Sciatic nerve (tissue), 2 donors: ENCODE measurements around the gene PDE5A. TPM values are rescaled to one million over a fixed set of nuclear protein-coding genes. Genes with fewer than 3 reads are reported as not detected.

ENCODE experiments used
- ATAC-seq: fragments of 200-7000 bp; cut with Tn5 transposase; one replicate; pipeline ENCODE4 v1.9.1; 2020; ENCODE audit warnings: mild to moderate bottlenecking, moderate library complexity
- DNase-seq: peaks from one replicate; pipeline ENCODE4 v3.0.0-alpha.2; 2020; ENCODE audit warnings: low spot score
- intact Hi-C: fragments of 100-400 bp; cut with DNase I; formaldehyde crosslinking; loops from one replicate; pipeline ENCODE4 v1.14.2; 2022
- total RNA-seq: library from RNA; stranded (reverse); fragmentation: NEBNext Ultra II Directional; extraction: Animal tissue kit (Norgen Biotek cat#: 25700); gene quantifications from one replicate; pipeline ENCODE4 v1.2.1, GENCODE V29; 2021
- donor health status: DM: no; HTN: no; CAD: no.
- donor health status: DM: no; HTN: no; CAD: no.

The PDE5A gene
- total RNA-seq, 1 donor from 2014 or later: 55.8 TPM

DNA sequence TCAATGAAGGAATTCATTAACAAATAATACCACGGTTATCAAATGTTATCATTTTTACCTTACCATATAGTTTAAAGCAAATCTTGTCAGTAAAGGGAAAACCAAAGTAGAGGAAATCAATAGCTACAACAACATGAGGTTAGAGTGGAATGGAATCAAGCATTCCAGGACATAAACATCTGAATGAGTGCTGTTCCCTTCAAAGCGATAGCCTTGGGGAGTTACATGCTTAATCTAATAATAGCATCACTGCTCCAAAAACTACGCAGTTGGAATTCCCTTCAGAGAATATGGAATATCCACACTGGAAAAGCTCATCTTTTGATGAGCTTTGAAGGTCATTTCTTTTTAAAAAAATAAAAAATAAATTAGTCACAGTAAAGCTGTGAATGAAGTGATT, 31.2 kb downstream of the PDE5A start:
- ATAC-seq: no peak
- no peak for DNase-seq
- intact Hi-C loops: no loop called here

DNA sequence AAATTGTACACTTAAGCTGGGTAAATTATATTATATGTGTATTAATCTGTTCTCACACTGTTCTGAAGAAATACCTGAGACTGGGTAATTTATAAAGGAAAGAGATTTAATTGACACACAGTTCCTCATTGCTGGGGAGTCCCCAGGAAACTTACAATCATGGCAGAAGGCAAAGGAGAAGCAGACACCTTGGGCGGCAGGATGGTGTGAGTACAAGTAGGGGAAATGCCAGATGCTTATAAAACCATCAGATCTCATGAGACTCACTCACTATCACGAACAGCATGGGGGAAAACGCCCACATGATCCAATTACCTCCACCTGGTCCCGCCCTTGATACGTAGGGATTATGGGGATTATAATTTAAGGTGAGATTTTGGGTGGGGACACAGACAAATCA, 34.9 kb downstream of the PDE5A start:
- DNase-seq: no peak
- intact Hi-C loops: no loop called here
- no peak for ATAC-seq

DNA sequence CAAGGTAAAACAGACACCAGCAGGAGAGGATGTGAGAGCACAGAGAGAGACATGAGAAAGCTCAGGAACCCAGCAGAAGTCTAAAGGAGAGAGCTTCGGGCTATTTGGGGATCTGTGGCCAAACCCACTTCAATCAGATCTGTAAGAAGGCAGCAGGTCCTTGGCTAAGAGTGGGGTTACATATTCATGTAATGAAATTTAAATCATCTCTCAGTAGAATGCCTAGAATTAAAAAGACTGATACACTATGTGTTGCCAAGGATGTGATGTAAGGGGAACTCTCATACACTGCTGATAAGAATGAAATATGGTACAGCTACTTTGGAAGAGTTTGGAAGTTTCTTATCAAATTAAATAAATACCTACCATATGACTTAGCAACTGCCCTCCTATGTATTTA, 35.8 kb downstream of the PDE5A start:
- no peak for ATAC-seq
- DNase-seq: no peak
- intact Hi-C loops: no loop called here

DNA sequence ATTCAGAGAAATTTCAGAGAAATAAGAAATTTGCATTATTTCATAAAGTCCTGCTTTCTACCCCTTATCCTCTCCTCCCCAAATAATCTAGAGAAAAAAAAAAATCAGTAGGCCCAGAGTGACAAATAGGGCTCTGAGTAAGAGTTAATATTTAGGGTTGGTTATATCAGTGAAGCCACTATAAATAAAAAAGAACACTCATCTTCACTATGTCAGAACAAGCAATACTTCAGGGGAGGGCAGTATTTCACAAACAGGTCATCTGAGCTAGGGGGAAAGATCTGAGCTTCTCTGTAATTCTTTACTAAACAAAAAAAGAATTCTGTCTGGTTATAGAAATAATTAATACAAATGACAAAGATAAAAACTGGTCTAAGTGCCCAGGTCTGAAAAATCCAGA, 39.4 kb downstream of the PDE5A start:
- ATAC-seq (no peak), DNase-seq (no peak)
- intact Hi-C loops: no loop called here

DNA sequence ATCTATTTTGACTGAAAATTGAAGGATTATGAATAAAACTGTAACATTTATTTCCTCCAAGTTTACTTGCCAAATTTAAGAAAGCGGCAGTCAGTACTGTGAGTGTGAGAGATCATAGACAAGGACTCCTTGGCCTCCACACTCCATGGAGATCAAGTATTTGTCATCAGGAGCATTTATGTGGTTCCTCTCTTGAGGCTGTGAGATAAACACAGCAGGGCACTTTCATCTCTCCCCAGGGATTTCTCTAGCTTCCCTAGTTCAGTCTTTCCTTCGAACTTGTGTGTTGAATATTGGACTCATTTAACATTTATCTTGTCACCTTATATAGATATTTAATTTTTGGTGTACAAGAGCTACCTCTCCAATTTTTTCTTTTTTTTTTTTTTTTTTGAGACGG, 40.8 kb downstream of the PDE5A start:
- ATAC-seq: no peak

DNA sequence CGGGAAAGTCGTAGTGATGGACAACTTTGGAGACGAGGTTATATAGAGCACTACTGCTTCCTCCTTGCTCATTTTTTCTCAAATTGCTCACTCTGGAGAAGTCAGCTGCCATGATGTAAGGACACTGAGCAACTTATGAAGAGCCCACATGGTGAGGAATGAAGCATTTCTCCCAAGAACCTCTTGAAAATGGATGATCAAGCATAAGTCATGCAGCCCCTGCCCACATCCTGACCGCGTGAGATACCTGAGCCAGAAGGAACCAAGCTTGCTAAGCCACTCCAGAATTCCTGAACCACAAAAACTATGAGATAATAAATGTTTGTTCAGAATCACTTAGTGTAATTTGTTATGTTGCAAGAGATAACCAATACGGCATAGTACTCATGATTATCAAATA, 42.8 kb downstream of the PDE5A start:
- DNase-seq (no peak), ATAC-seq (no peak)
- intact Hi-C loops: no loop called here

More for the DNA sequence above, 40.8 kb downstream of the PDE5A start:
- intact Hi-C loops: no loop called here
- DNase-seq: no peak

DNA sequence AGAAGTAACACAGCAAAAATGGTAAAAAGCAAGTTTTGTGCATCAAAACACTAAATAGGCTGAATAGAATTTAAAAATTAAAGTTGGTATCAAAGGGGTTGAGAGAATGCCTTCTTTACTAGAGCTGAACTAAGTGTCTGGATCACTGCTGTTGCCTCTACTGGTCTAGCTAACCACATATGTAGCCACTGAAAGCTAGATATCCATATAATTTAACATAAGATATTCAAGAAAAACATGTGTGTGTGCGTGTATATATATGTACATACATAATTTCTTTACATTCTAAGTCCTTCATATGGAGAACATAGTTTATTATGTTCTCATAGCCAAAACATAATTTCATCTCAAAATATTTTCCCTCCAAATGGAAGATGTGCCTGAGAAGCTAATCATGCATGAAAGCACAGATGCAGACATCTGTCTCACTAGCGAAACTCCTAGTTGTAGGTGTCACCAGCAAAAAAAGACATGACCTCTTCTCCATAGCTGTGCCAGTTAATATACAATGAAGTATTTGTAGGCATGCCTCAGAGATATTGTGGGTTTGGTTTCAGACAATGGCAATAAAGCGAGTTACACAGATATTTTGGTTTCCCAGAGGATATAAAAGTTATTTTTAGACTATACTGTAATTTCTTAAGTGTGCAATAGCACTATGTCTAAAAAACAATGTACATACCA, 47.3 kb downstream of the PDE5A start:
- DNase-seq (no peak), ATAC-seq (no peak)
- intact Hi-C loops: no loop called here

DNA sequence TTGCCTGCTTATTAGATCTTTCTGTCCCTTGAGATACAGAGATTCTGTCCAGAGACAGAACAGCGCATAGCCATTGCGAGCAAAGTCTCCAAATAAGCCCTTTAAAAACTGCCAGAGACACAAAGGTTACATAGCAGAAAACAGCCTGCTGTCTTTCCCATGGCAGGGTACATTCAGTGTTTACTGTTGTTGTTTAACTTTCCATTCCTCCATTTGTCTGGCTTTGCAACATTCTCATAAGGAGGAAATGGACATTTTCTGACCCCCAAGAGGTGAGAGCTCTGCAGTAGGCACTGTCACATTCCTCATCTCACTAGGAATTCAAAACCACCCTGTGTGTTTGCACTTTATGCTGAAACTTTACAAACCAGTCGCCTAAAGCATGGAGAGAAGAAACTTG, 48.3 kb downstream of the PDE5A start:
- ATAC-seq (no peak), DNase-seq (no peak)

DNA sequence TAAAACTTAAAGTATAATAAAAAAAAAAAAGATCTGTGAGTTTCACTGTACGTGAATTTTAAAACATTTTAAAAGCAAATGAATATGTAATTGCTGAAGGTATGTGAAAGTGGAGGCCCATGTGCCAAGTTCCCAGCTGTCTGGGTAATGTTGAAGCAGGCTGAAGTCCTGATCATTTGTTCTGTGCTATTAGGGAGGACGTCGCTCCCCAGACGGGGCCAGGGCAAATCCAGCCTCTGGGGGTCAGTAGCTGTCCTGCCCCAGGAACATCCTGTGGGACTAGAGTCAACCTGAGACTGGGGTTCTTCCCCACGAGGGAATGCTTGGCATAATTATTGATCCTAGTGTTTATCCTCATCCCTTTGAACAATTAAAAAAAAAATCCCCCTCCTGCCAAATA, 48.8 kb downstream of the PDE5A start:
- ATAC-seq: no peak
- DNase-seq: no peak
- intact Hi-C loops: no loop called here

More for the DNA sequence above, 48.3 kb downstream of the PDE5A start:
- intact Hi-C loops: no loop called here

DNA sequence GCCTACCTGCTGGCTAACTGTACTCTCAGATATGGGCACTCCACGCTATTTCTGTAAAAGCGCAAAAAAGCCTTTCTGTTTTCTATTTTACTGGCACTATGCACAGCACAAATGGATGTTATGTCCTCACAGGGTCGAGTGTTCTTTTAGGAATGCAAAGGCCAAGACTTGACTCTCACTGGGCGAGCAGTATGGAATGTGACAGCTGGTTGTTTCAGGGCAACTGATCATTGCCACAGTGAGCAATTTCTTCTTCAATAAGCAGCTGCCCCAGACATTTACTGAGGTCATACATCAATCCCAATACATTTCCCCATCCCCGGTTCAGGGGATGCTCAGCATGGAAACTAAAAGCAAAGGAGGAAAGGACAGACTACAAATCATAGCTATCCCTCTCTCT, 58.2 kb downstream of the PDE5A start:
- ATAC-seq (no peak), DNase-seq (no peak)
- intact Hi-C loops: no loop called here

DNA sequence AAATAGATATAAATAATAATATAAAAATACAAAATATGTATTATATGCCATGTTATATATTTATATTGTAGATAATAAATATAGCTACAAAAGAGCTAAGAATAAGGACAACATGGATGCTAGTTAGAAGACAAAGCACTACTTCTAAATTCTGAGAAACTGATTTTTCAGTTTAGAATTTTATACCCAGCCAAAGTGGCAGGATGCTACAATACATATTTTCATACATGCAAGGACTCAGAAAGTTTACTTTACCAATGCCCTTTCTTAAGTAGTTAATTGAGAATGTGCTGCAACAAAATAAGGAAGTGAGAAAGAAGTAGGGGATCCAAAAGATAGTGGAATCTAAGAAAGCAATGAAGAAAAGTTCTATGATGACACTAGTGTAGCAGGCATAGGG, 64.5 kb downstream of the PDE5A start:
- ATAC-seq: no peak
- intact Hi-C loops: no loop called here
- DNase-seq: no peak

DNA sequence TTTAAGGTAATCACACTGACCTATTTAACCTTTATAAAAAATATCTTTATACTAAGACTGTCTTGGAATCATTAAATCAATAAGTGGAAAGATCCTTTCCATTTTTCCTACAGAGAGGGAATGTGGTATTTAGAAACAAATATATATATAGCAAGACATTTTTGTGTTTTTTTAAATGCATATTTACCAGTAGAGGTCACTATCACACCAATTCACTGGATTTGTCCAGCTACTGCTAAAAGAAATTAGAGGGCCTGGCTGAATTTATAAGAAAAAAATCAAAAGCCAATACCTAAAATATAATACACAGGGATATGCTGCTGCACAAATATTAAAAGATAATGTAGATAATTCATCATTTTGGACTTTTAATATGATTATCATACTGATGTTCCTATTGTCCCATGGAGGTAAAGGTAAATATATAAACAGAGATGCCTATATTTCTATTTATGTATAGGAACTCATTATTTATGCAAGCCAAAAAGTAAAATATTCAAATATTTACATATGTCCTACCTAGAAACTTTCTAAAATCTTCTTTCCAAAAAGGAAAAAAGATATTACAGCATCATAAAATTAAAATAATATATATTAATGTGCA, 69.5 kb downstream of the PDE5A start:
- ATAC-seq (peak; percentile 45), DNase-seq (no peak)
- intact Hi-C loops: no loop called here

DNA sequence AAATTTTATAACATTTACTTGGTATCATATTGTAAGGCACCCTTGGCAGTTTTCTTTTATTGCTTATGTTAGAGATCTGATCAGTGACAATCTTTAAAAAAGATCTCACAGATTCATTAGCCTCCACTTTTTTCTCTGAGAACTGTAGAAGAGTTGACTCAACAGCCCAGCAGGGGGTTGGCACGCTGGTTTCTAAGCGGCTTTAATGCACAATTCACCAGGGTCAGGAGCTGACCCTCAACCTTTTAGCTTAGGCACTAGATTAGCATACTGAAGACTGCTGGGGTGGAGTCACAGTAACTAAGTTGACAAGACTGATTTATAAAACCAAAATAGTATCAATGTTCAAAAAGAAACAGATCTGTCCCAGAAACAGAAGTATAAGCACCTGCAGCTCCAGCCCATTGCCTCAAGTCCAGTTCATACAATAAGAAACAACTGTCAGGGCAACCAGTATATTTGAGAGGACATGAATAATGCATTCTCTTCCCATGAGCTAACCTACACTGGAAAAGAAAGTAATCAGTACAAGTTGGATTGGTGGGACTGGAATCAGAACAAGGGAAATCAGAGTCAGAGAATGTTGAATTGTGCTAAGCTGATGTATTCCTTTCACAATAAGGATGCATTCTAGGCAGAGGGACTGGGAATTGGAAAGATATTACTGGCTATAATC, 77.6 kb downstream of the PDE5A start:
- ATAC-seq (no peak), DNase-seq (no peak)
- intact Hi-C loops: no loop called here

DNA sequence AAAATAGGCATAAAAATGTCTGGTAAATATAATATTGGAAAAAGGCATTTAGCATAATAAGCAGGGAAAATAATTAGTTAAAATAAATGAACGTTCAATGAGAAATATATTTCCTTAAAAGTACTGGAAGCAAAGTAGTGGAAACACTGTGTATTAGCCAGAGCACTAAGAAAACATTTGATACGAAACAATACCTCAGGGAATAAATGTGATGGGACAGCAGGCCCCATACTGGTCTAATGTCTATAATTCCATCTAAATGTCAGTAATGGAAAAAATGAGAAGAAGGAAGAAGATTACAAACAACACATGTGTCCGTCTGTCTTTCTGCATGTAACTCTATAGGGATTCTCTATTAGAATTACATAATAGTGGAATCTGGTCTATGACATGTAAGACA, 79.0 kb downstream of the PDE5A start:
- intact Hi-C loops: no loop called here

DNA sequence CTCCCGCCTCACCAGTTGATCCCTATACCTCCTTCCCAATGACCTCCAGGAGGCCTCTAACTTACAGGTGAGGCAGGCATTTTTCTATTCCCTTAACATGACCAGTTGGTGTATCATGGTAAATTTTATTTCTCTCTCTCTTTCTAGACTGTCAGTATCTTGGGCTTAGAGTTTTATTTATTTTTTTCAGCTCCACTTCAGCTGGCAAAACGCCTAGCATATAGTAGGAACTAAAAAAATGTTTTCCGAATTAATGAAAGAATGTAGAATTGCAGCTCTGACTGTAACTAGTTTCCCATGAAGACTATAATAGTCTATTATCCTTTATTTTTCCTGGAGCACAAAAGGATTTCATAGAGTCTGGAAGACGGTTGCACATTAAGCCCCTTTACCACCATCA, 84.8 kb downstream of the PDE5A start:
- ATAC-seq (no peak), DNase-seq (no peak)
- intact Hi-C loops: no loop called here

More for the DNA sequence above, 79.0 kb downstream of the PDE5A start:
- ATAC-seq: no peak
- no peak for DNase-seq

DNA sequence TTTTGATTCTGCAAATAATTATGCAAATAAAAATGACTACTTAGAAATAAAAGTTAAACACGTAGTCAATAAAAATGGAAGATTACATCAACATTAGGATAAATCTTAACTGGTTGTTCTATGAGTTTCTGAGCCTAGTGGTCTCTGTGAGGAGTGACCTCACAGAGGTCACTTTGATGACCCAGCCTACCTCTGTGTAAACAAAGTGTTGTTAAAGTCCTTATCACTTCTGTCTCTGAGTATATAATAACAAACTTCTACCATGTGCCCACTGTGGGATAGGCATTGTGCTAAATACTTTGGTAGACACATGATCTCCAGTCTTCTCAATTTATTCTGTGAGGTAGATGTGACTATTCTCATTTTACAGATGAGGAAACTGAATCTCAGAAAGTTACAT, 85.4 kb downstream of the PDE5A start:
- ATAC-seq (no peak), DNase-seq (no peak)
- intact Hi-C loops: no loop called here

DNA sequence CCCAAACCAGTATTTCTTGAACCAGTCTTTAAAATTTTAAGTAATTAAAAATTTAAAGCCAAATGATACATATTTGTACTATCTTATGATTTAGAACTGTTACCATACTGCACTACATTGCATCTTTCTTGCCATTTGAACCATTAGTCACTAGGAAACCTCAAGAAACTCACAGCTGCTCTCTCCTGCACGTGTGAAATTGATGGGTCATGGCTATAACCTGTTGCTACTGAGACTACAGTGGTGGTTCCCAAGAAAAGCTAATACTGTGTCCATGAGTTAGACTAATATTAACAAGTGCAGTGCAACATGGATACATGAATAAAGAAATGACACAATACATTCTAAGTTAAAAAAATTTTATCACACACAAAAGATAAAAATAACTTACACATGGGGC, 88.4 kb downstream of the PDE5A start:
- no peak for DNase-seq
- no peak for ATAC-seq
- intact Hi-C loops: no loop called here

DNA sequence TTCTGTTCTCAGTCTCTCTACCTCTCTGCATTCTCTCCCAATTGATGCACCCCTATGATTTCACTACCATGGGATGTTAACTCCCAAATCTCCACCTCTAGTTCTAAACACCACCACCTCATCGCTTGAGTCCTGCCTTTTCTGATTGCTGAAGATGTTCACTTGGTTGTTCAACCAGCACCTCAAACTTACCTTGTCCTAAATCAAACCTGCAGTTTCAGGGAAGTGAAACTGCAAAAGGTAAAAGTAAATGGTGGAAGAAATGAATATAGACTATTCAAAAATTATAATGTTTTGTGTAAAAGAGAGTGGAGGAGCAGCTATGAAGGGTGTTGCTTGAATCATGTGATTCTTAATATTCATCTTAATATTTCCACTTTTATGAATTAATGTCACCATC, 91.0 kb downstream of the PDE5A start:
- intact Hi-C loops: no loop called here
- ATAC-seq: no peak
- DNase-seq: no peak

DNA sequence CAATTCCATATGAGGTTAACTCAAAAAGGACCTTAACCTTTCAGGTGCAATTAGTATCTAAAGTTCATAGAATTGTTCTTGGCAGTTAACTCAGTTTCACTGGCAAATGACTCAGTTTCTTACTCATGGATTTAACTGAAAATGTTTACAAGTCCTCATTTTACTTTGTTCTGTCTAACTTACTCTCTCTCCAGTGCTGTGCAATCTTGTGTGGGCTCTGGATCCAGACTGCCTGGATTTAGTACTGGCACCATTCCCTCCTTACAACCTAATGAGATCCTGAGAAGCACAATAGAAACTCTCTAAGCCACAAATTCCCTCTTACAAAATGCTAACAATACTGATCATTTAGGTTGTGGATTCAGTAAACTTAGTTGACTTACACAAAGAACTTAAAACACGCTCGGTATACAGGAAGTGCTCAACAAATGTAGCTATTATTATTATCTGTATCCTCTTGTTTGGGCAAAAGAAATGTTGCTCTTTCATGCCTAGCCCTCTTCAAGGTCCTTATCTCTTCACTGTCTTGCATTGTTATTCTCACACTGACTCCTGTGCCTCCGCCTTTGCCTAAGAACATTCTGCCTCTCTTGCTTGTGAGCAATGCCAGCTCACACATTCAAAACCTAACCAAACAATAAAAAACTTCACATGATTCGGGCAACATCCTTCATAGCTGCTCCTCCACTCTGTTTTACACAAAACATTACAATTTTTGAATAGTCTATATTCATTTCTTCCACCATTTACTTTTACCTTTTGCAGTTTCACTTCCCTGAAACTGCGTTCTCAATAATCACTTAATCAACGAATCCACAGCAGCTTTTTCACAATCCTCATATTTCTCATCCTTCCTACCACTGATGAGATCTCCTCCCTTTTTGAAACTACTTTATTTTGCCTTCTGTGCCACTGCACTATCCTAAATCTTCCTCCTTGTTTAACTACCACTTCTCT, 91.8 kb downstream of the PDE5A start:
- ATAC-seq: no peak
- intact Hi-C loops: no loop called here
- no peak for DNase-seq

DNA sequence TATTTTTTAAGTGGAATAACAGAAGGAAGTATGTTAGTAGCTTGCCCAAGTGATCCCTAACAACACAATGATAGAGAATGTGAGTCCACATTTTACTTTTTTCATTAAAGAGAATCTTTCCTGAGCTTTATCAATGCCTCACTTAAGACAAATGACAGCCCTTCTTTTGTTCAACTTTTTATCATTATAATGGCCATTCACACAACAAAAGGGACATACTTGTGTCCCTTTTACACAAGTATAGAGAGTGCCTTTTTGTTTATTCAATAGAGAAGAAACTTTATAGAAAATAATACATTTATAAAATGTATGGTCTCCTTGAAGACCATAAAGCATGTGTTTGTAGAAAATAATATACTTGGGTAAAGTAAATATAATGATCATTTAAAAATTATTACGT, 96.3 kb downstream of the PDE5A start:
- intact Hi-C loops: no loop called here
- DNase-seq: no peak
- no peak for ATAC-seq
